Endometrium (tissue), 2 donors: ENCODE measurements around the gene LRRC14B.

Experiments
- FAIRE-seq: peaks from 2 replicates; lab custom pipeline; 2012; peaks lifted over from hg19 to GRCh38; lab: Jason Lieb, UNC
- donor health status: control.
- donor health status: control.

LRRC14B gene

DNA sequence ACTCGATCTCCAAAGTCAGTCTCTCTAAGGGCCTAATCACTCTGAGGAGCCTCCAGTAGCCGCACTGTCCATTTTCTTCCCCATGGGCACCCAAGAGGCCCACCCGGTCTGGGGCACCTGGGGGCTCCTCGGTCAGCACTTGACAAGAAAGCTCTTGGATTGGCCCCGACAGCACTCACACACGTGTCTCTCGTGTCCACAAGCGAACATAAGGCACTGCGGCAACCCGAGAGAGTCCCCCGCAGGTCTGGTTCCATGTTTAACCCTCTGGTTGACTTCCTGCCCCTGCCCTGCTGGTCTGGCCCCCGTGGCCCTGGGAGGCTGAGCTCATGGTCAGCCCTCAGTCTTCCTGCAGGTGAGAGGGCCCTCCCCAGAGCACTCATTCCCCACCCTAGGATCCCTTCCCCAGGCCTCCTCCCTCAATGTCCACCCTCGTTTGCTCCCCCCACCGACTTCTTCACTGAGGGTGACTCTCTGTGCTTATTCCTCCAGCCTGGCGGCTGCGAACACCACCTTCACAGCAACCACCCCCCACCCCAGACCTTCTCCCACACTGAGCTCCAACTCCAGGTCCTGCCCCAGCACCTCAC is 16.3 kb upstream of the LRRC14B start:
- FAIRE-seq = no peak

- FAIRE-seq = no peak
Measured at GRCh38 chr5:176296-176823, 14.9 kb upstream of the LRRC14B start.

- FAIRE-seq = no peak
Measured at GRCh38 chr5:178110-178509, 13.2 kb upstream of the LRRC14B start.

GRCh38 chr5:179401-179800 is 11.9 kb upstream of the LRRC14B start:
- no peak for FAIRE-seq

GRCh38 chr5:180286-180918 is 10.9 kb upstream of the LRRC14B start:
- no peak for FAIRE-seq

DNA sequence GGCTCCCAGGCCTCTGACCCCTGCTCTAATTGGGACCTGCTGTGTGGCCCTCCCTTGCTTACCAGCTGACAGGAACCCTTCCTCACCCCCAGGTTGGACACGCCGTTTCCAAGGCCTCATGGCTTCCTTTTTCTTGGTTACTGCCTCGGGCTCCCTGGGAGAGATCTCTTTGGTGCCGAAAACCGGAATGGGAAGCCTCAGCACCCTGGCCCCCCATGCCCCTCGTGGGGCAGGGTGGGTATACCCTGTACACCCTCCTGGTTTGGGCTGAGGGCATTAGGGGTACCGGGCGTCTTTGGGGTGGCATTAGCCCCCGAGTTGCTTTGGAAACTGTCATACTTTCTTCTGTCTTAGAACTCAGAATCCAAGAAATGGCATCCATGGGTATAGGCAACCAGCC is 10.1 kb upstream of the LRRC14B start:
- no peak for FAIRE-seq

DNA sequence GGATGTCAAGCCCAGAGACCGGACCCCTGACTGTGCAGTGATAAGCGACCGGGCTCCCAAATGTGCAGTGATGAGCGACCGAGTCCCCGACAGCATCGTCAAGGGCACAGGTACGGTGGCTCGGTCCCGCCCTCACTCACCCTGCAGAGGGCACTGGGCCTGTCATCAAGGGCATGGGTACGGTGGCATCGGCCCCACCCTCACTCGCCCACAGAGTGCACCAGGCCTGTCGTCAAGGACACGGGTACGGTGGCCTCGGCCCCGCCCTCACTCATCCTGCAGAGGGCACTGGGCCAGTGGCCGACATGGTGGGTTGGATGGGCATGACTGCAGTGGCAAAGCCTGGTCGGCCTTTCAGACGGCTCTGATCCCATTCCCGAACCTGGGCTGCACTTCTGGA is 9.7 kb upstream of the LRRC14B start:
- FAIRE-seq = no peak

- FAIRE-seq = no peak
Measured at GRCh38 chr5:182126-182525, 9.2 kb upstream of the LRRC14B start.

DNA sequence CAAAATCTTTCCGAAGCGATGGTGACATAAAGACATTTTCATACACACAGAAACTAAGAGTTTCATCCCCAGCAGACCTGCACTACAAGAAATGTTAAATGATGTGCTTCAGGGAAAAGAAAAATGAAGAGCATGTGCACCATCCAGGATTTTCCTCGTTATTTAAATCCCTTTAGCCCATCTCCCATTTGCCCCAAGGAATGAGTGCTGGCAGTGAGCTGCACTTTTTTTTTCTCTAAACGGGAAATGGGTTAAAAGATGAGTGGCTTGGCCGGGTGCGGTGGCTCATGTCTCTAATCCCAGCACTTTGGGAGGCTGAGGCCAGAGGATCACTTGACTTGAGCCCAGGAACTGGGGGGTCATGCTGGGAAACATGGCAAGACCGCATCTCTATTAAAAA is 6.8 kb upstream of the LRRC14B start:
- no peak for FAIRE-seq

DNA sequence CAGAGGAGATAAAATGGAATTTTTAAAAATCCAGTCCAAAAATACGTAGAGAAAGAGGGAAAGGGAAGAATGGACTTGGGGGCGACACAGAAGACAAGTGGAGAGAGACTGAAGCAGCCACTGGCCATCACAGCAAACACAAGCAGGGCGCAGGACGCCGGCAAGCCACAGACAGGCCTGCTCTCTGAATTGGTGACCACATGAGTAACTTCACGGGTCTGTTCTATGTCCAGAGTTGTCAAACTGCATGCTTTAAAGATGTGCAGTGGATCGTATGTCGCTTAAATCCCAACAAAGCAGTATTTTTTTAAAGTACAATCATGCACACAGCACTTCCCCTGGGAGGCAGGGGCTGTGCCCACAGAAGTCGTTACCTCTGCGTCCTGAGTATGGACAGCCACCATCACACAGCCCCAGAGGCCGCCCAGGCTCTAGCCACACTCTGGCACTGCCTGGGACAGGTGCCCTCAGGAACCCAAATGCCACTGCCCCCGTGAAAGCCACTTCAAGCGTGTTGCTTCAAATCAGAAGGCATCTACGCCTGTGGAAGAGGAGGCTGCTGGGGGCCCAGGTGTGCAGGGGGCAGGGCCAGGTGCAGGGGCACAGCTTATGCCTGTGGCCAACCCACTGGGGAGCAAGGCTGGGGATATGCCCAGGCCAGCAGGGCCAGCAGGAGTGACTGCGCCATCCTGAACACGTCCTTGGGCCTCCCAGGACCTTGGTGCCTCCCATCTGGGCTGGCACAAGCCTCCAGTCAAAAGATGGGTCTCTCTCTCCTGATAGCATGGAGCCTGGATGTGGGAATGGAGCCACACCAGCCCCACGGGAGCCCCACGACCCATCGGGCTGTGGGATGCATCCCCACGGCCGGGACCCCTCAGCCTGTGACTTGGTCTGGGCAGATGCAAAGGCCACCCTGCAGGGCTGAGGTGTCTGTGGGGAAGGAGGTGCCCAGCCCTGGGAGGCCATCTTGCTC is 5.9 kb upstream of the LRRC14B start:
- no peak for FAIRE-seq

DNA sequence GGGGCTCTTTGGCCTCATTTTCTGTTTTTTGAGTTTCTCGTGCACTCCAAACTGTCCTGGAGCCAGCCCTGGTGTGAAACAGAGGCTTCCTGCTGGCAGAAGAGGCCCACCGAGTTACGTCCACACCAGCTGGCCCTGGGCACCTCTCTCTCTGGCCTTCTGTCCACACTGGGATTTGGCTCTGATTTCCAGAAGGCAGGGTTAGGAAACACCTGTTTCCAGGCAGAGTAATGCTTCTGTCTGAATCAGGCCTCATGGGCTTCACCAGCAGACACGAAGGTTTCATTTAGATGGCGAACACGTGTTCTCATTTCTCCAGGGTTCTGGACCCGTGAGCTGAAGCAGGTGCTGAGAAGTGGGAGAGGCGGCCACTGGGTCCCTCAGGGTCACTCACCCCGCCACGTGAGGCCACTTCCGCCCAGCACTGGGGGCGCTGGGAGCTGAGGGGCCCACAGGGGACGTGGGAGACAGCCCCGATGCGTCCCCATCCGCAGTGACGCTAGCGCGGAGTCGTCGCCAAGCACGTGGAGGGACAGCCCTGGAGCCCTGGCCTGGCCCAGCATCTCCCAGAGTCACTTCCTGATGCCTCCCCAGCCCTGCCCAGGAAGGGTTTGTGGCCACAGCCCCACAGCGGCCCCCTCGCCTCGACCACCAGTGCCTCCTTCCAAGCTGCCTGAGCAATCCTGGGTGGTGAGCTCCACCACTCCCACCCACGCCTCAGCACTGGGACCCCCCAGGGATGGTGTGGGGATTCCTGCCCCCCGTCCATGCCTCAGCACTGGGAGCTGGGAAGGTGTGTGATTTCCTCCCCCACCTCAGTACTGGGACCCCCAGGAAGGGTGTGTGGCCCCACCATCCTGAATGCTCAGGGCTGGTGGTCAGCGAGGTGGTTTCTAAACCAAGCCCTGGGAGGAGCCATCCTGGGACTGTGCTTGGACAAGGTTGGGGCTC is 4.9 kb upstream of the LRRC14B start:
- FAIRE-seq = no peak

- no peak for FAIRE-seq
Measured at GRCh38 chr5:187042-187431, 4.3 kb upstream of the LRRC14B start.

DNA sequence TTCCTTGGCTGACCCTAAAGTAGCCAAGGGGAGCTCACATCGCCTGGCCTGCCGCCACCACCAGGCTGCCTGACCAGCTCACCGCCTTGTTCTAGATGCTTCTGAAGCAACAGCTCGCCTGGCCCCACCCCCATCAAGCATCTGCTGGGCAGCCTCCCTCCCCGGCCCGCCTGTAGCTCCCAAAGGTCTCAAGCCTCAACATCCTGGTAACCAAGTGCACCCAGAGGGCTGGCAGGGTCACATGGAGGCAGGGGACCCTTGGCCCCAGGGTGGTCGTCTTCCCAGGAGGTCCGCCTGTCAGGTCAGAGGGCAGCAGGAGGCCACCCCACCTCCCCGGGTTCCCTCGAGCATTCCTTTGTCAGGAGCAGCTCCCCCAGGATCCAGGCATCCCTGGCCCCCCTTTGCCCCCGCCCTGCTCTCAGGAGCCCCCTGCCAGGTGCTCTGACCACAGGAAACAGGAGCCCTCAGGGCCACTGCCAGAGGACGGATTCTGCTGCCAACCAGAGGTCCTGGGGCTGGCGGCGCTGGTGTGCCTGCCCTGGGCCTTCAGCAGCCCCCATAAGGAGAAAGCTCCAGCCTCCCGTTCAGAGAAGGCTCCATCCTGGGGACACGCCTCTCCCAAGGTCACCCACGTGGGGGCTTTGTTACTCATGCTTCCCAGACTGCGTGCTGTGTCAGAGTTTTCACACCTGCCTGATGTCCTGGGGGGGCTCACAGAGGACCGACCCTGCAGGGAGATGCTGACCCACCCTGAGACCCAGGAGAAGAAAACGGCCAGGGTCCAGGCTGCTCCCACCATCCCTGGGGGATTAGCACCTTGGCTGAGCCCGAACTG is 3.5 kb upstream of the LRRC14B start:
- FAIRE-seq = no peak

DNA sequence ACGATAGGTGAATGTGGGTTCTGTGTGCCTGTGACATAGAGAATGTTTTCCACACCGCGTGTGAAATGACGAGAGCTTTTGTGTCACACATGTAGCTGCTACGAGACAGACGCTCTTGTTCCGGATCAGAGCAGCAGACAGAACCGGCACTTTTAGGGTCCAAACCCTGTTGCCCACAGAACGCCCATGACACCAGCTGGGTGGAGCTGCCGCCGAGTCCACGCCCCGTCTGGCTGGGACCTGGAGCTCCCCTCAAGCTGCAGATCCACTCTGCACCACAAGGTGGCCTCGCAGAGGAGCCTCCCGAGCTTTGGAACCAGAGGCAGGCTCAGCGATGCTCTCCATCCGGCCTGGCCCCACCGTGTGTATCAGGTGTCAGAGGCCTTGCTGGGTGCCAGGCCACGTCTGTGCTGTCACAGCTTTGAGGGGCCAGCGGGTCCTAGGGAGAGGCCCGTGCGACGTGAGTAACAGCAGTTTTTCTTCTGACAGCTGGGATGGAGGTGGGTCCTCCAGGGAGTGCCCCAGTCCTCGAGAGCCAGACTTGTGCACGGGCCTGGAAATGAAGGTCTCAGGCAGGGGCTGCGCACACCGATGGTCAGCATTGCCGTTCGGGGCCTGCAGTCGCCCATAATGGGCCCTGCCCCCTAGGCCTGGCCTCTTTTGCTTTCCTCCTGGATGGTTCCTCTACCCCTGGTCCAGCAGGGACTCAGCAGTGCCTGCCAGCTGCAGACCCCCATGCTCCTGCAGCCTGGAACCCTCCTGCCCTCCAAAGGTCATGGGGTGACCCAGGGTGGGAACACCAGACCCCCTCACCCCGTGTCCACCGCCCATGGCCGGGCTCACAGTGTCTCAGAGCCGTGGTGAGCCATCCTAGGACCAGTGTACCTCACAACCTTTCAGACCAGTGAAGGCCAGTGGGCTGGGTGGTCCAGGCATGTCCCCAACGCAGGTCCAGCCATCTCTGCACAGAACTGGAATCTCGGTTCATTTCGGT is 2.5 kb upstream of the LRRC14B start:
- FAIRE-seq = peak; percentile 12

- no peak for FAIRE-seq
Measured at GRCh38 chr5:189486-189885, 1.8 kb upstream of the LRRC14B start.

DNA sequence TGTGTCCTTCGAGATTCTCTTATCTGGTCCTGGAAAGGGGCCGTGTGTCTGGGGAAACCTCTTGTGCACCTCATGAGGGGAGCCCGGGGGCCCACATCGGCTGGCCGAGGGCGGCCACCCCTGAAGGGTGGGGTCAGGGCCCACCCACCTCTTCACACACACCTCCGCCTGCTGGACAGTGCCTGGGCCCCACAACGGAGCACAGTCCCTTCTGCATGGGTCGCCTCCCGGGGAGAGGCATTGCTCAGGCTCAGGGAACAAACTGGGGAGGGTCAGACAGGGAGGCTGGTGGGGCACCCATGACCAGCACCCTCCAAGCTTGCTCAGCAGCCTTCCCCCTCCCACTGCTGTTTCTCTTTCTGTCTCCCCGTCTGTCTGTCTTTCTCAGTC is 1.3 kb upstream of the LRRC14B start:
- FAIRE-seq = no peak

- FAIRE-seq = no peak
Measured at GRCh38 chr5:190366-191035, 794 bp upstream of the LRRC14B start.

DNA sequence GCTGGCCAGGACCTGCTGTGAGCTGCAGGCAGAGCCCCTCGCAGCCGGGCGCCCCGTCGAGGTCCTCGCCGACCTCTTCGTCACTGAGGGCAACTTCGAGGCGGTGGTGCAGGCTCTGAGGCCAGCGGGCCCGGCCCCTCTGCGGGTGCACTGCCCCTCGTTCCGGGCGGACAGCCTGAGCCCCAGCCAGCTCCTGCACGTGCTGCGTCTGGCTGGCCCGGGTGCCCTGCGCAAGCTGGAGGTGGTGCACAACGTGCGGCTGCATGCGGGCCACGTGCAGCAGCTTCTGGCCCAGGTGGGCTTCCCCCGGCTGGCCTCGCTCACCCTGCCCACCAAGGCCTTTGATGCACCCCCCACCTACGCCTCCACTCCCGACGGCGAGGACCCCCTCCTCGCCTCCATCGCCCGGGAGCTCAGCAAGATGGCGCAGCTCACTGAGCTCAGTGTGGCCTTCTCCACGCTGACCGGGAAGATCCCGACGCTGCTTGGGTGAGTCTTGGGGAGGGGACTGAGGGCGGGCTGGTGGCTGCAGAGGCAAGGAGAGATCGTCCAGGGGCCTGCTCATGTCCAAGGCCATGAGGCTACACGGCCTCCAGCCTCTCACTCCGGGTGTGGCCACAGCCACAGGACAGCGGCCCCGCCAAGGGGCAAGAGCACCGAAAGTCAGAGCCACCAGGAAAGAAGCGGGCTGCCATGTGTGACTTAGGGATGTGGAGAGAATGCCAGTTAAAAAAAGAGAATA is 825 bp downstream of the LRRC14B start:
- no peak for FAIRE-seq

GRCh38 chr5:192691-192969 is 1.3 kb downstream of the LRRC14B start:
- no peak for FAIRE-seq
